HepG2 (cell line): ENCODE results near the gene ZNF687. TPM values are rescaled to one million over a fixed set of nuclear protein-coding genes. Genes with fewer than 3 reads are reported as not detected.

Experiments used
- ELF1 ChIP-seq: sonication (generic); formaldehyde crosslinking; IDR thresholded peaks from 2 replicates; pipeline ENCODE4 v1.4.0; 2020; ENCODE audit warnings: missing genetic modification reagents
- ESRRA ChIP-seq: sonication (generic); formaldehyde crosslinking; IDR thresholded peaks from 2 replicates; pipeline ENCODE4 v1.5.1; 2020; ENCODE audit warnings: mild to moderate bottlenecking, low read depth, missing genetic modification reagents
- FOXJ3 ChIP-seq: sonication (generic); formaldehyde crosslinking; IDR thresholded peaks from 2 replicates; pipeline ENCODE4 v1.4.0; 2020; ENCODE audit warnings: missing genetic modification reagents, mild to moderate bottlenecking, borderline replicate concordance
- GATAD2A ChIP-seq: IDR thresholded peaks from 2 replicates; pipeline ENCODE4 v1.6.1; 2016
- KDM5A ChIP-seq: fragments of 200-600 bp; sonication (generic); IDR thresholded peaks from 2 replicates; pipeline ENCODE4 v1.7.0; 2018; ENCODE audit warnings: antibody characterized with exemption, mild to moderate bottlenecking, low read length, borderline replicate concordance
- KLF9 ChIP-seq: IDR thresholded peaks from 2 replicates; pipeline ENCODE4 v1.6.1; 2016; ENCODE audit warnings: low read depth
- NFATC3 ChIP-seq: sonication (generic); formaldehyde crosslinking; IDR thresholded peaks from 2 replicates; pipeline ENCODE4 v1.5.1; 2020; ENCODE audit warnings: mild to moderate bottlenecking, missing genetic modification reagents
- NFKB2 ChIP-seq: sonication (generic); formaldehyde crosslinking; IDR thresholded peaks from 2 replicates; pipeline ENCODE4 v1.4.0; 2020; ENCODE audit warnings: missing genetic modification reagents, borderline replicate concordance
- SYNCRIP ChIP-seq: fragments of 200-400 bp; formaldehyde crosslinking; IDR thresholded peaks from 2 replicates; pipeline ENCODE4 v1.6.1; 2018; ENCODE audit warnings: mild to moderate bottlenecking, low read depth, low read length; ENCODE audit not compliant: insufficient read depth
- TEAD3 ChIP-seq: optimal IDR thresholded peaks from 2 replicates; pipeline ENCODE3; 2016; ENCODE audit warnings: borderline replicate concordance
- ZBTB10 ChIP-seq: sonication (generic); formaldehyde crosslinking; IDR thresholded peaks from 2 replicates; pipeline ENCODE4 v1.4.0; 2020; ENCODE audit warnings: missing genetic modification reagents, borderline replicate concordance
- ZBTB2 ChIP-seq: sonication (generic); formaldehyde crosslinking; IDR thresholded peaks from 2 replicates; pipeline ENCODE4 v1.8.0; 2022; ENCODE audit warnings: low read depth, missing genetic modification reagents
- ZFYVE20 ChIP-seq: sonication (generic); formaldehyde crosslinking; IDR thresholded peaks from 2 replicates; pipeline ENCODE4 v1.8.0; 2023; ENCODE audit warnings: low read depth, mild to moderate bottlenecking, moderate library complexity, missing genetic modification reagents, borderline replicate concordance
- ZKSCAN8 ChIP-seq: IDR thresholded peaks from 2 replicates; pipeline ENCODE4 v1.6.1; 2016; ENCODE audit warnings: borderline replicate concordance, missing genetic modification reagents, missing compliant biosample characterization
- ZNF549 ChIP-seq: sonication (generic); formaldehyde crosslinking; IDR thresholded peaks from 2 replicates; pipeline ENCODE4 v1.5.0; 2020; ENCODE audit warnings: missing genetic modification reagents
- ZNF660 ChIP-seq: sonication (generic); formaldehyde crosslinking; IDR thresholded peaks from 2 replicates; pipeline ENCODE4 v1.5.1; 2020; ENCODE audit warnings: mild to moderate bottlenecking, low read depth, missing genetic modification reagents, borderline replicate concordance
- ZNF746 ChIP-seq: sonication (generic); formaldehyde crosslinking; IDR thresholded peaks from 2 replicates; pipeline ENCODE4 v1.8.0; 2022; ENCODE audit warnings: mild to moderate bottlenecking, missing genetic modification reagents
- ZSCAN20 ChIP-seq: sonication (generic); formaldehyde crosslinking; IDR thresholded peaks from 2 replicates; pipeline ENCODE4 v1.4.0; 2020; ENCODE audit warnings: missing genetic modification reagents, mild to moderate bottlenecking, borderline replicate concordance
- polyA plus RNA-seq, 8 experiments: library from polyadenylated mRNA; depleted of rRNA in 3 of 8; stranded (reverse) in 7 of 8; unstranded in 1 of 8; fragments of >200 nt; fragmentation: Illumina TruSeq in 4 of 8; extraction: Trizol in 4 of 8; gene quantifications; 2 replicates each; pipeline versions ENCODE4 v1.2.1 to v1.2.3, GENCODE V29; 2011 to 2016; ENCODE audit warnings: low read depth in 4 of 8, missing spikeins in 1 of 8, mixed read lengths in 1 of 8; ENCODE audit not compliant: insufficient read depth in 1 of 8
- total RNA-seq, 5 experiments: library from RNA; depleted of rRNA; stranded (reverse); fragments of >200 nt; fragmentation: Illumina TruSeq; extraction: Trizol; gene quantifications; 2 replicates each; pipeline ENCODE4 v1.2.3, GENCODE V29; 2016; ENCODE audit warnings: low read depth in 1 of 5
- TF ChIP-seq, protein P1 (sequence below): sonication (generic); formaldehyde crosslinking; IDR thresholded peaks from 2 replicates; pipeline ENCODE4 v1.9.0; 2021; ENCODE audit warnings: mild to moderate bottlenecking, missing genetic modification reagents

ZNF687 gene
- total and polyA plus RNA-seq, 2 of the 13 experiments (the other 11 are each of a cell fraction or from before 2014, with no cell fraction given): 14.1 to 16.5 TPM

- TF ChIP-seq ZKSCAN8 (CRISPR knock-in tag) (no peak), FOXJ3 (CRISPR knock-in tag) (no peak), ZBTB10 (CRISPR knock-in tag) (no peak; the same call in 1 of the 2 replicates), NFATC3 (CRISPR knock-in tag) (0 out of 2 replicates have a peak, but pooled peaks have one; percentile 68), KLF9 (CRISPR knock-in tag) (no peak), ESRRA (0 out of 2 replicates have a peak, but pooled peaks have one; percentile 41), TEAD3 (CRISPR knock-in tag) (peak; percentile 16), NFKB2 (CRISPR knock-in tag) (peak; percentile 34; the same call in 1 of the 2 replicates), ELF1 (CRISPR knock-in tag) (peak; percentile 78), ZNF746 (CRISPR knock-in tag) (peak; percentile 53; the same call in 1 of the 2 replicates), ZSCAN20 (no peak), SYNCRIP (no peak), KDM5A (peak; percentile 59; the same call in 1 of the 2 replicates), ZNF660 (no peak), ZFYVE20 (CRISPR knock-in tag) (no peak), GATAD2A (CRISPR knock-in tag) (peak; percentile 62), ZBTB2 (CRISPR knock-in tag) (peak; percentile 64; the same call in 1 of the 2 replicates), ZNF549 (CRISPR knock-in tag) (no peak)
- TF ChIP-seq, protein P1, sequence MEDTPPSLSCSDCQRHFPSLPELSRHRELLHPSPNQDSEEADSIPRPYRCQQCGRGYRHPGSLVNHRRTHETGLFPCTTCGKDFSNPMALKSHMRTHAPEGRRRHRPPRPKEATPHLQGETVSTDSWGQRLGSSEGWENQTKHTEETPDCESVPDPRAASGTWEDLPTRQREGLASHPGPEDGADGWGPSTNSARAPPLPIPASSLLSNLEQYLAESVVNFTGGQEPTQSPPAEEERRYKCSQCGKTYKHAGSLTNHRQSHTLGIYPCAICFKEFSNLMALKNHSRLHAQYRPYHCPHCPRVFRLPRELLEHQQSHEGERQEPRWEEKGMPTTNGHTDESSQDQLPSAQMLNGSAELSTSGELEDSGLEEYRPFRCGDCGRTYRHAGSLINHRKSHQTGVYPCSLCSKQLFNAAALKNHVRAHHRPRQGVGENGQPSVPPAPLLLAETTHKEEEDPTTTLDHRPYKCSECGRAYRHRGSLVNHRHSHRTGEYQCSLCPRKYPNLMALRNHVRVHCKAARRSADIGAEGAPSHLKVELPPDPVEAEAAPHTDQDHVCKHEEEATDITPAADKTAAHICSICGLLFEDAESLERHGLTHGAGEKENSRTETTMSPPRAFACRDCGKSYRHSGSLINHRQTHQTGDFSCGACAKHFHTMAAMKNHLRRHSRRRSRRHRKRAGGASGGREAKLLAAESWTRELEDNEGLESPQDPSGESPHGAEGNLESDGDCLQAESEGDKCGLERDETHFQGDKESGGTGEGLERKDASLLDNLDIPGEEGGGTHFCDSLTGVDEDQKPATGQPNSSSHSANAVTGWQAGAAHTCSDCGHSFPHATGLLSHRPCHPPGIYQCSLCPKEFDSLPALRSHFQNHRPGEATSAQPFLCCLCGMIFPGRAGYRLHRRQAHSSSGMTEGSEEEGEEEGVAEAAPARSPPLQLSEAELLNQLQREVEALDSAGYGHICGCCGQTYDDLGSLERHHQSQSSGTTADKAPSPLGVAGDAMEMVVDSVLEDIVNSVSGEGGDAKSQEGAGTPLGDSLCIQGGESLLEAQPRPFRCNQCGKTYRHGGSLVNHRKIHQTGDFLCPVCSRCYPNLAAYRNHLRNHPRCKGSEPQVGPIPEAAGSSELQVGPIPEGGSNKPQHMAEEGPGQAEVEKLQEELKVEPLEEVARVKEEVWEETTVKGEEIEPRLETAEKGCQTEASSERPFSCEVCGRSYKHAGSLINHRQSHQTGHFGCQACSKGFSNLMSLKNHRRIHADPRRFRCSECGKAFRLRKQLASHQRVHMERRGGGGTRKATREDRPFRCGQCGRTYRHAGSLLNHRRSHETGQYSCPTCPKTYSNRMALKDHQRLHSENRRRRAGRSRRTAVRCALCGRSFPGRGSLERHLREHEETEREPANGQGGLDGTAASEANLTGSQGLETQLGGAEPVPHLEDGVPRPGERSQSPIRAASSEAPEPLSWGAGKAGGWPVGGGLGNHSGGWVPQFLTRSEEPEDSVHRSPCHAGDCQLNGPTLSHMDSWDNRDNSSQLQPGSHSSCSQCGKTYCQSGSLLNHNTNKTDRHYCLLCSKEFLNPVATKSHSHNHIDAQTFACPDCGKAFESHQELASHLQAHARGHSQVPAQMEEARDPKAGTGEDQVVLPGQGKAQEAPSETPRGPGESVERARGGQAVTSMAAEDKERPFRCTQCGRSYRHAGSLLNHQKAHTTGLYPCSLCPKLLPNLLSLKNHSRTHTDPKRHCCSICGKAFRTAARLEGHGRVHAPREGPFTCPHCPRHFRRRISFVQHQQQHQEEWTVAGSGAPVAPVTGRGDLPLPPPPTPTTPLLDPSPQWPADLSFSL (CRISPR knock-in tag): no peak
Observed at GRCh38 chr1:151281225-151281968, 702 bp upstream of the ZNF687 start (continued).
